Mesenchymal stem cell (in vitro differentiated cells and primary cell): ENCODE measurements around the gene ATP6V1G2. TPM values are rescaled to one million over a fixed set of nuclear protein-coding genes. Genes with fewer than 3 reads are reported as not detected.
"Not testable (repeated sequence)": the region's sequence is repeated elsewhere in the genome, so short reads cannot be mapped to it uniquely, and the experiment has no call there.

Experiments
- DNase-seq: peaks from one replicate; pipeline ENCODE4 v3.0.0-alpha.2; 2013
- H2AFZ ChIP-seq: one replicate; pipeline ENCODE4 v1.6.1; 2013; ENCODE audit warnings: low read depth, mild to moderate bottlenecking, control low read depth, inconsistent platforms, low read length, moderate library complexity
- H2AK5ac ChIP-seq: 2 replicates; pipeline ENCODE4 v1.6.1; 2013; ENCODE audit warnings: low read length, moderate library complexity, mild to moderate bottlenecking, inconsistent platforms; ENCODE audit not compliant: severe bottlenecking
- H2BK120ac ChIP-seq: one replicate; pipeline ENCODE4 v1.6.1; 2013; ENCODE audit warnings: low read depth, mild to moderate bottlenecking, inconsistent platforms, low read length, moderate library complexity
- H2BK12ac ChIP-seq, 2 experiments: one replicate each; pipeline ENCODE4 v1.6.1; 2013; ENCODE audit warnings: inconsistent platforms in 2 of 2, low read length in 2 of 2, mild to moderate bottlenecking in 2 of 2, moderate library complexity in 2 of 2, control low read depth in 1 of 2
- H2BK15ac ChIP-seq: one replicate; pipeline ENCODE4 v1.6.1; 2013; ENCODE audit warnings: mild to moderate bottlenecking, low read depth, inconsistent platforms; ENCODE audit not compliant: poor library complexity, severe bottlenecking
- H2BK5ac ChIP-seq: 2 replicates; pipeline ENCODE4 v1.6.1; 2013; ENCODE audit warnings: low read depth, mild to moderate bottlenecking, low read length, control low read depth, inconsistent platforms; ENCODE audit not compliant: poor library complexity, severe bottlenecking
- H3K14ac ChIP-seq, 2 experiments: one replicate each; pipeline ENCODE4 v1.6.1; 2013; ENCODE audit warnings: inconsistent platforms in 2 of 2, low read length in 2 of 2, control low read depth in 1 of 2, mild to moderate bottlenecking in 1 of 2, moderate library complexity in 1 of 2
- H3K18ac ChIP-seq, 2 experiments: one replicate each; pipeline ENCODE4 v1.6.1; 2013; ENCODE audit warnings: inconsistent platforms in 2 of 2, low read length in 2 of 2, control low read depth in 1 of 2, low read depth in 1 of 2, mild to moderate bottlenecking in 1 of 2
- H3K23ac ChIP-seq, 2 experiments: one replicate each; pipeline ENCODE4 v1.6.1; 2013; ENCODE audit warnings: inconsistent platforms in 2 of 2, low read length in 2 of 2, mild to moderate bottlenecking in 2 of 2, moderate library complexity in 2 of 2, control low read depth in 1 of 2
- H3K27ac ChIP-seq: 2 replicates; pipeline ENCODE4 v1.5.1; 2013; ENCODE audit warnings: mild to moderate bottlenecking, moderate library complexity, low read length, control low read depth, inconsistent platforms; ENCODE audit not compliant: poor library complexity, severe bottlenecking
- H3K27me3 ChIP-seq, 2 experiments: 2 replicates each; pipeline versions ENCODE4 v1.6.1 to v1.7.0; 2013; ENCODE audit warnings: low read length in 2 of 2, mild to moderate bottlenecking in 2 of 2, moderate library complexity in 2 of 2, control low read depth in 1 of 2, inconsistent platforms in 1 of 2; ENCODE audit not compliant: control insufficient read depth in 1 of 2, insufficient read depth in 1 of 2
- H3K36me3 ChIP-seq, 2 experiments: 2 replicates each; pipeline versions ENCODE4 v1.6.1 to v1.7.0; 2013; ENCODE audit warnings: low read length in 2 of 2, control low read depth in 1 of 2, inconsistent platforms in 1 of 2, low read depth in 1 of 2, mild to moderate bottlenecking in 1 of 2; ENCODE audit not compliant: insufficient read depth in 2 of 2, control insufficient read depth in 1 of 2
- H3K4ac ChIP-seq, 2 experiments: one replicate each; pipeline ENCODE4 v1.6.1; 2013; ENCODE audit warnings: inconsistent platforms in 2 of 2, low read length in 2 of 2, mild to moderate bottlenecking in 2 of 2, moderate library complexity in 2 of 2, control low read depth in 1 of 2, low read depth in 1 of 2
- H3K4me1 ChIP-seq: 2 replicates; pipeline ENCODE4 v1.6.1; 2013; ENCODE audit warnings: low read depth, low read length, control low read depth; ENCODE audit not compliant: control insufficient read depth, insufficient read depth
- H3K4me2 ChIP-seq: 2 replicates; pipeline ENCODE4 v1.6.1; 2013; ENCODE audit warnings: low read length, mild to moderate bottlenecking, inconsistent platforms; ENCODE audit not compliant: poor library complexity, severe bottlenecking
- H3K4me3 ChIP-seq, 2 experiments: 2 replicates each; pipeline versions ENCODE4 v1.5.1 to v1.7.0; 2013; ENCODE audit warnings: low read length in 2 of 2, mild to moderate bottlenecking in 2 of 2, control low read depth in 1 of 2, low read depth in 1 of 2; ENCODE audit not compliant: insufficient read depth in 1 of 2
- H3K79me1 ChIP-seq: replicated peaks from 2 replicates; pipeline ENCODE4 v1.6.1; 2013; ENCODE audit warnings: mild to moderate bottlenecking, control low read depth, low read length, inconsistent platforms; ENCODE audit not compliant: poor library complexity, severe bottlenecking
- H3K9ac ChIP-seq: 2 replicates; pipeline ENCODE4 v1.7.0; 2013; ENCODE audit warnings: mild to moderate bottlenecking, low read length, moderate library complexity
- H3K9me3 ChIP-seq: 2 replicates; pipeline ENCODE4 v1.7.0; 2013; ENCODE audit warnings: mild to moderate bottlenecking, low read length; ENCODE audit not compliant: control insufficient read depth
- H4K8ac ChIP-seq: one replicate; pipeline ENCODE4 v1.6.1; 2013; ENCODE audit warnings: inconsistent platforms, mild to moderate bottlenecking, low read length, moderate library complexity
- H4K91ac ChIP-seq: one replicate; pipeline ENCODE4 v1.6.1; 2013; ENCODE audit warnings: mild to moderate bottlenecking, low read length, inconsistent platforms
- WGBS: methylation state at CpG from one replicate; pipeline ENCODE4 v1.1.7; 2013; ENCODE audit warnings: mixed read lengths; 5-methylcytosine and 5-hydroxymethylcytosine counted together
- polyA plus RNA-seq, 2 experiments: library from polyadenylated mRNA; stranded (reverse); fragments of 200-250 nt; gene quantifications; one replicate each; pipeline ENCODE4 v1.2.3, GENCODE V29; 2013

The ATP6V1G2 gene
- polyA plus RNA-seq (2013, experiment 1 of 2): 1.7 TPM
- 1.5 TPM for polyA plus RNA-seq (2013, experiment 2 of 2)

DNA sequence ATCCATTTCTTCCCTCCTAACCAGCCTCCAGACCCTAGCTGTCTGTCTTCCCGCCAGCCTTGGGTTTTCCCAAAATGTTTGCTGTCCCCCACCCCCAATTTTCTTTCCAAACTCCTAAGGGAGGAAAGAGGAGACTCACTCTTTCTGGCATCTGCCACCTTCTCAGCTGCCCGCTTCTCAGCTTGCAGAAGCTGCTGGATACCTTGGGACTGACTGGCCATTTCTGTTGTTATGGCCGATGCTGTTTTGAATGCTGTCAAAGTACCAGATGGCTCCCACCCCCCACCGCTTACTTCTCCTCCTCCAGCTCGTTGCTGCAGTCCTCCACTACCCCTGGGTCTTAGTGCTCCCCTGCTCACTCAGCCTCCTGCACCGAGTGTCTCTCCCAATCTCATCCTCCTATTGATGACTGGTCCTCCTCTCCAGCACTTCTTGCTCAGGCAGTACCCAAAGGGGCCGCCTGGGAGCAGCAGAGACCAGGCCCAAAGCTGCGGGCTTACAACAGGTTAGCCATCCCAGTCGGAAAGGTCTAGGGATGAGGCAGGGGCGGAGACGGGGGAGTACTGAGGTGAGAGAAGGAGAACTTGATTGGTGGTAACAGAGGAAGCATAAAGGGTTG, at the start of gene ATP6V1G2:
TSS of gene ATP6V1G2 (minus strand) at position 270 of the 619 bp plus-strand sequence. CDS start at position 221, 49 bp downstream.
- Histone ChIP-seq H3K23ac (no peak within 1 kb of the TSS), H2BK12ac (peak within 1 kb of the TSS; percentile 9 to 31), H3K27ac (peak within 1 kb of the TSS; percentile 75), H3K4ac (peak within 1 kb of the TSS in 1 of 2 experiments; percentile 56), H2BK15ac (no peak within 1 kb of the TSS), H3K79me1 (peaks cover 35% of the 10 kb centered on the region), H3K14ac (no peak within 1 kb of the TSS), H4K8ac (peak within 1 kb of the TSS; percentile 75), H4K91ac (peak within 1 kb of the TSS; percentile 4), H2AFZ (no peak within 1 kb of the TSS), H3K27me3 (no peaks in the 10 kb centered on the region), H3K4me1 (peaks cover 17% of the 10 kb centered on the region), H3K4me2 (peak within 1 kb of the TSS; percentile 82), H3K18ac (peak within 1 kb of the TSS in 1 of 2 experiments; percentile 12), H3K4me3 (peak within 1 kb of the TSS; percentile 44 to 77), H2BK5ac (no peak within 1 kb of the TSS), H2AK5ac (peak within 1 kb of the TSS; percentile 41), H3K9me3 (no peaks in the 10 kb centered on the region), H2BK120ac (no peak within 1 kb of the TSS), H3K9ac (peak within 1 kb of the TSS; percentile 95), H3K36me3 (peaks cover 16 to 34% of the 10 kb centered on the region in 2 experiments)
- peak; percentile 92 for DNase-seq
- WGBS: 7% methylated on average over 11 of the region's 11 CpGs

- Histone ChIP-seq H3K4me3 (no peak overlapping the region), H4K91ac (no peak overlapping the region), H3K4me2 (no peak overlapping the region), H2AFZ (peak overlapping the region; percentile 56), H2AK5ac (no peak overlapping the region), H2BK12ac (no peak overlapping the region), H2BK15ac (no peak overlapping the region), H3K14ac (no peak overlapping the region), H3K4ac (no peak overlapping the region), H2BK120ac (no peak overlapping the region), H3K27ac (no peak overlapping the region), H3K36me3 (no peaks in the 10 kb centered on the region), H3K79me1 (no peaks in the 10 kb centered on the region), H3K27me3 (peaks cover 0 to 7% of the 10 kb centered on the region in 2 experiments), H4K8ac (no peak overlapping the region), H2BK5ac (no peak overlapping the region), H3K9ac (no peak overlapping the region), H3K4me1 (no peaks in the 10 kb centered on the region), H3K9me3 (no peaks in the 10 kb centered on the region), H3K18ac (no peak overlapping the region), H3K23ac (no peak overlapping the region)
- DNase-seq: no peak
- WGBS: 100% methylated on average over 5 of the region's 7 CpGs
These were observed 46.0 kb upstream of the ATP6V1G2 start for GRCh38 chr6:31592396-31592771.

GRCh38 chr6:31590691-31591090, 44.3 kb upstream of the ATP6V1G2 start:
- not testable (repeated sequence) for H2BK15ac ChIP-seq, H3K18ac ChIP-seq, H3K9me3 ChIP-seq, H2BK5ac ChIP-seq, H2BK12ac ChIP-seq, H4K8ac ChIP-seq, DNase-seq, H3K79me1 ChIP-seq, H3K23ac ChIP-seq, H2AFZ ChIP-seq, H2BK120ac ChIP-seq, H3K4me1 ChIP-seq, H3K4me2 ChIP-seq, H3K14ac ChIP-seq, H3K4ac ChIP-seq, H3K36me3 ChIP-seq, H3K9ac ChIP-seq, H4K91ac ChIP-seq, H3K4me3 ChIP-seq, H2AK5ac ChIP-seq, H3K27ac ChIP-seq
- whole genome bisulfite sequencing: 83% methylated on average over 5 of the region's 5 CpGs
- peaks cover 0 to 11% of the 10 kb centered on the region in 2 experiments for H3K27me3 ChIP-seq

DNA sequence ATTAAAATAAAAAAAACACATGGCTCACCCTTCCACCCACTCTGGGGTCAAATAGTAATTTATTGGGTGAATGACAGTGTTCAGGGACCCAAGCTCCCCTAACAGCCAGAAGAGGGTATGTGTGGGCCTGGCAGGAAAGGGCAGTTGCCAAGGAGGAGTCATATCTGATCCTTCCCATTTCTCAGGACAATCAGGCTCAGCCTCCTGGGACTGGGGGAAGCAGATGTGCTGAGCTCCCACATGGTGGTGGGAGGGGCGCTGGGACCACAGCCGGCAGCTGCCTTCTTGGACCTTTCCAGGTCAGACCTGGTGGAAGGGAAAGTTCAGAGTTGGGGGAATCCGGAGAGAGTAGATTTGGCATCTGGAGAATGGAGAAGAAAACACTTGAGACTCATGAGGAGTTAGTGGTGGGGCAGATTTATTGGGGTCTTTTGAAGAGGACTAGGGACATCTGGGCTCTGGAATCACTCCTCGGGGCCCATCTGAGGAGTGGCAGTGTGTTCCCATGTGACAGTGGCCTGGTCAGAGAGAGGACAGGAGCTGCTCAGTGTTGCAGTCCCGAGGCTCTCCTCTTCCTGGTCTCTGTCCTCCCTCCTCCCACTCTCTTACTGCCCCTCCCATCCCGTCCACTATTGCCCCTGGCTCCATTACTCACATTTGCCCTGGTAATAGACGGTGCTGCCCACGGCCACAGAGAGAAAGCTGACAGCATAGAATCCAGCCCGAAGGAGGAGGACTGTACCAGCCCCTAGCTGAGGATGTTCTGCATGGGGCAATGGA, 42.7 kb upstream of the ATP6V1G2 start:
- H3K36me3 ChIP-seq: no peaks in the 10 kb centered on the region
- no peak overlapping the region for H2AK5ac ChIP-seq
- DNase-seq: no peak
- H3K18ac ChIP-seq: no peak overlapping the region
- H3K9ac ChIP-seq: no peak overlapping the region
- H4K91ac ChIP-seq: no peak overlapping the region
- H3K4me2 ChIP-seq: no peak overlapping the region
- peaks cover 0 to 15% of the 10 kb centered on the region in 2 experiments for H3K27me3 ChIP-seq
- H3K27ac ChIP-seq: no peak overlapping the region
- WGBS: 61% methylated on average over 9 of the region's 9 CpGs
- H4K8ac ChIP-seq: no peak overlapping the region
- no peak overlapping the region for H2BK120ac ChIP-seq
- no peak overlapping the region for H2AFZ ChIP-seq
- H3K9me3 ChIP-seq: no peaks in the 10 kb centered on the region
- no peaks in the 10 kb centered on the region for H3K79me1 ChIP-seq
- H3K4me1 ChIP-seq: peaks cover 2% of the 10 kb centered on the region
- H3K4ac ChIP-seq: no peak overlapping the region
- H2BK15ac ChIP-seq: no peak overlapping the region
- H2BK5ac ChIP-seq: no peak overlapping the region
- peak overlapping the region in 1 of 2 experiments; percentile 26 for H3K14ac ChIP-seq
- no peak overlapping the region for H2BK12ac ChIP-seq
- H3K4me3 ChIP-seq: no peak overlapping the region
- H3K23ac ChIP-seq: no peak overlapping the region
